ENCODE measurements around the gene ADCY2.

ADCY2 gene

DNA sequence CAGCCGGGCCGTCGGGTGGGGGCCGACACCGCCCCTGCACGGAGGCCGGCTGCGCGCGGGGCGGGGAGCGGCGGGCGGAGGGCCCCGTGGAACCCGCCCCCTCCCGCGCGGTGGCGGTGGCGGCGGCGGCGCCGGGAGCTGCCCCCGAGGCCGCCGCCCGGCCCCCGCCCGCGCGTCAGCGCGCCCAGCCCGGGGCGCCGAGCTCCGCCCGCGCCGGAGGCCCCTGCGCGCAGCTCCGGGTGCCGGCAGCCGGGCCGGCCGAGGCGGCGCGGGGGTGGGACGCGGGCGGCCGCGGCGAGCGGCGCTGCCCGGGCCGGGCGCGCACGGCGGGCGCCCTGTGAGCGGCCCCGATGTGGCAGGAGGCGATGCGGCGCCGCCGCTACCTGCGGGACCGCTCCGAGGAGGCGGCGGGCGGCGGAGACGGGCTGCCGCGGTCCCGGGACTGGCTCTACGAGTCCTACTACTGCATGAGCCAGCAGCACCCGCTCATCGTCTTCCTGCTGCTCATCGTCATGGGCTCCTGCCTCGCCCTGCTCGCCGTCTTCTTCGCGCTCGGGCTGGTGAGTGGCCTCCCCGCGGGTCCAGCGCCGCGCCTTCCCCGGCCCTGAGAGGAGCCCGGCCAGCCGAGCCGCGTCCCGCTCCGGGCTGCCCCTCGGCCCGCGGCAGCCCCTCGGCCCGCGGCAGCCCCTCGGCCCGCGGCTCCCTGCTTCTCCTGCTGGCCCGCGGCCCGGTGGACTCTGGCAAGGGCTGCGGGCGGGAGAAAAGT is at the start of gene ADCY2:
ADCY2 (plus strand) TSS at position 192 of the 766 bp plus-strand sequence; CDS start at position 351, 159 bp downstream.
- in situ Hi-C loops (cut with MboI; ENCODE audit: low sequenced_read_pairs), result no loop called here

GRCh38 chr5:7347377-7347776 is 48.6 kb upstream of the ADCY2 start:
- in situ Hi-C loops (cut with MboI; ENCODE audit: low sequenced_read_pairs), result no loop called here

GRCh38 chr5:7348168-7348854 is 47.6 kb upstream of the ADCY2 start:
- in situ Hi-C loops (cut with MboI; ENCODE audit: low sequenced_read_pairs), result no loop called here

DNA sequence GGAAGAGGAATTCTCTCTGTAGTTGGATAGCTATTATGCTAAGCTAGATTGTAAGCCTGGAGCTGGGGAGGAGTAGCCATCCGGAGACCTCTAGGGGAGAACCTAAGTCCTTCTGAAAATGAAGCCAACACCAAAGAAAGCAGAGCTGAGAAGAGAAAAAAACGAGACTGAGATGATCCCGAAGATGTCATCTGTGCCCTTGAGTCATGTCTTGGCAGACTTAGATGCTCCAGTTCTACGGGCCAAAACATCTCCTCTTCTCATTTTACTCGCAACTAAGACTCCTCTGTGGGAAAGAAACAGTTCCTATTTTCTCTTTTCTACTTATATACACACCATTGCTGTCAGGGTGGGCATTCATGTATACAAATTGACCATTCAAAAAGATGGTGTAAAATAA is 34.3 kb upstream of the ADCY2 start:
- in situ Hi-C loops (cut with MboI; ENCODE audit: low sequenced_read_pairs), result no loop called here

DNA sequence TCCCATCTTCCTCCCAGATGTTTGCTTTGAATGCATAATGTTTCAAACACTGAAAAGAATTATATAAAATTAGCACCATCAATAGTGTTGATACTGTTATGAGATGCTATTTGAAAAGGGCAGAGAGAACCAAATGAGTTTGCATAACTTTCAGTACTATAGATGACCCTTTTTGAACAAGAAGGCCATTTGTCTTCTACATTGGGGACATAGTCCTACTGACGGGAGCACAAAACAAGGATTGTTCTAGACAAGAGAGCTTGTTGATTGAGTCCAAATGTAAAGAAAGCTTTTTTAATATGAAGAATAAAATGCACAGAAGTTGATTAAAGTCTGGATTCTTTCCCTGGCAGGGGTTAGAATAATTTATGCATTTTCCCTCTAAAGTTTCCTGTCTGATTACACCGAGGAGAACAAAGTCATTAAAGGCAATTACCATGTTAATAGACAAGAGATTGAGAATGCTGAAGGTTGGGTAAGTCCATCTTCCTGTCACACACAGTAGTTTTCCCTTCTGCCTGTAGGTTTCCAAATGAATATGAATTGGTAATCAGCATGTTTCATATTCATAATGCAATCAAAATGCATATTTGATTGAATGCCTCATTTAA is 32.8 kb upstream of the ADCY2 start:
- in situ Hi-C loops (cut with MboI; ENCODE audit: low sequenced_read_pairs), result no loop called here

GRCh38 chr5:7364226-7364875 is 31.6 kb upstream of the ADCY2 start:
- in situ Hi-C loops (cut with MboI; ENCODE audit: low sequenced_read_pairs), result no loop called here

DNA sequence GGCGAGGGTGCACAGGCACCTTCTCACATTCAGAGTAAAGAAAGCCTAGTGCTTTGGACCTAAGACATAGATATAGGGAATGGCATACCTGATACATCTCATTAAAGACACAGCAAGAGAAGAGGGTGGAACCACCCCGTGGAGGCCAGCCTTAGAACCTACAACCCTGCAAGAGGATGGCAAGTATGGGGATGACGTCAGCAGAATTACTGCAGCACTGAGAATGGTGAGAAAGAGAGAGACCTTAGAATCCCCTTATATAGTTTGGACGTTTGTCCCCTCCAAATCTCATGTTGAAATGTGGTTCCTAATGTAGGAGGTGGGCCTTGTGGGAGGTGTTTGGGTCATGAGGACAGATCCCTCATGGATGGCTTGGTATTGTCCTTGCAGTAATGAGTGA is 28.2 kb upstream of the ADCY2 start:
- in situ Hi-C loops (cut with MboI; ENCODE audit: low sequenced_read_pairs), result no loop called here

DNA sequence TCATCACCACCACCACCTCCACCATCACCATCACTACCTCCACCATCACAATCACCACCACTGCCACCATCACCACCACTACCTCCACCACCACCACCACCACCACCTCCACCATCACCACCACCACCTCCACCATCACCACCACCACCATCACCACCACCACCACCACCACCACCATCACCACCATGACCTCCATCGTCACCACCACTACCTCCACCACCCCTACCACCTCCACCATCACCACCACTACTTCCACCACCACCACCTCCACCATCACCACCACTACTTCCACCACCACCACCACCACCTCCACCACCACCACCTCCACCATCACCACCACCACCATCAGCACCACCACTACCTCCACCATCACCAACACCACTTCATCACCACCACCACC is 23.5 kb upstream of the ADCY2 start:
- in situ Hi-C loops (cut with MboI; ENCODE audit: low sequenced_read_pairs), result no loop called here

DNA sequence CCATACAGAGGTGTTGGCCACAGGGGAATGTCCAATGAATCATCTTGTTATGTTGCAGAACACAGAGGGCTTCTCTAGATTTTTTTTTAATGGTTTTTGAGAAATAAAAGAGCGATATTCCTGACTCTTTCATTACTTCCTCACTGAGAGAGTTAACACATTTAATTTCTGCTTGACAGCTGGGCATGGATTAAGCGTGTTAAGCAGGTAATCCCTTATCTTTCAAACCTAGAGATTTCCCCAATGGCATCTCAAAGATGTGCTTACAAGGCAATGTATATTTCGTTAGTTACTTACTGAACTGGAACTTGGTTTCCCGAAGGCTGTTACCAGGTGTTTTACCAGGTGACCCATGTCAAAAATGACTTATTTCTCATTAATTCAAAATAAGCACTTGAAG is 21.8 kb upstream of the ADCY2 start:
- in situ Hi-C loops (cut with MboI; ENCODE audit: low sequenced_read_pairs), result no loop called here

- in situ Hi-C loops (cut with MboI; ENCODE audit: low sequenced_read_pairs), result no loop called here
These were observed 20.5 kb upstream of the ADCY2 start for GRCh38 chr5:7375457-7375856.

GRCh38 chr5:7376871-7377270 is 19.1 kb upstream of the ADCY2 start:
- in situ Hi-C loops (cut with MboI; ENCODE audit: low sequenced_read_pairs), result no loop called here

DNA sequence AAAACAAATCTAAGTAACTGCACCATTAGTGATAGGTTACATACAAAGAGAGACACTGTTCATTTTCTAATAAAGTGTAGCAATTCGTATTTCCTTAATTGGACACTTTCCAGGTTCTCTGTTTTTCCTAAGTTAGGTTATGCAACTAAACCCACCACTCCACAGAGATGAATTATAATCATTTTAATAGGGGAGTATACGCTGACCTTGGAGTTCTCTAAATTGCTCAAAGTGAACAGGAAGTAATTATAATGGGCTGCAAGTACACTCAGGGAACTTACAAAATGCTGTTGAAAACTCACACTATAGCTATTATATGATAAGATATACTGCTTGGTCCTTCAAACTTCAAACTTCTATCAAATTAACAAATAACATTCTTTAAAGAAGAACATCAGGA is 18.2 kb upstream of the ADCY2 start:
- in situ Hi-C loops (cut with MboI; ENCODE audit: low sequenced_read_pairs), result no loop called here

GRCh38 chr5:7382588-7382987 is 13.3 kb upstream of the ADCY2 start:
- in situ Hi-C loops (cut with MboI; ENCODE audit: low sequenced_read_pairs), result no loop called here

DNA sequence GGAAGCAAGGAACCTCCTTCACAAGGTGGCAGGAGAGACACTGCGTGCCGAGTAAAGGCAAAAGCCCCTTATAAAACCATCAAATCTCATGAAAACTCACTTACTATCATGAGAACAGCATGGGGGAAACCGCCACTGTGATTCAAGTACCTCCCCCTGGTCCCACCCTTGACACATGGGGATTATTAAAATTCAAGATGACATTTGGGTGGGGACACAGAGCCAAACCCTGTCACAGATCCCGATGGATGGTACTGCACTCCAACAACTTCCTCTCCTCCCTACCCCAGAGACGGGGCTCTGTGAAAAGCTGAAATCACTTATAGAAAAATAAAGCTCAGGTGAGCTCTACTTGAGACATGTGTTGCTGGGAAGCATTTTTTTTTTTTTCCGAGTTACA is 10.3 kb upstream of the ADCY2 start:
- in situ Hi-C loops (cut with MboI; ENCODE audit: low sequenced_read_pairs), result no loop called here

DNA sequence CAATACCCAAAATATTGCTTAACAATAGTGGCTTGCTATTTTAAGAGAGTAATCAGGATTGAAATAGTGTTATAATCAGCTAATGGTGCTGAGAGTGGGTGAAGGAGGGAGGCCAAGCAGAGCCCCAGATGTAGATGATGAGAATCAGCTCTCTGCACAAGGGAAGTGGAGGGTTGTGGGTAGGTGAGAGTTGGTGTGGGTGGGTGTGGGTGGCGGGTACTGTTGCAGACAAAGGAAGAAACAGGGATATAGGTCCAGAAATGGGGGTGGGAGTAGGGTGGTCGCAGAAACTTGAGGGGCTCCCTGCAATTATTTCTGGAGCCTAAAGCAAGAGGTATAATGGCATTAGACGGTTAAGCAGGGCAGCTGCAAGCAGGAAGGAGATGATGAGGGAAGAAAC is 7.4 kb upstream of the ADCY2 start:
- in situ Hi-C loops (cut with MboI; ENCODE audit: low sequenced_read_pairs), result no loop called here

GRCh38 chr5:7391215-7391614 is 4.7 kb upstream of the ADCY2 start:
- in situ Hi-C loops (cut with MboI; ENCODE audit: low sequenced_read_pairs), result no loop called here

DNA sequence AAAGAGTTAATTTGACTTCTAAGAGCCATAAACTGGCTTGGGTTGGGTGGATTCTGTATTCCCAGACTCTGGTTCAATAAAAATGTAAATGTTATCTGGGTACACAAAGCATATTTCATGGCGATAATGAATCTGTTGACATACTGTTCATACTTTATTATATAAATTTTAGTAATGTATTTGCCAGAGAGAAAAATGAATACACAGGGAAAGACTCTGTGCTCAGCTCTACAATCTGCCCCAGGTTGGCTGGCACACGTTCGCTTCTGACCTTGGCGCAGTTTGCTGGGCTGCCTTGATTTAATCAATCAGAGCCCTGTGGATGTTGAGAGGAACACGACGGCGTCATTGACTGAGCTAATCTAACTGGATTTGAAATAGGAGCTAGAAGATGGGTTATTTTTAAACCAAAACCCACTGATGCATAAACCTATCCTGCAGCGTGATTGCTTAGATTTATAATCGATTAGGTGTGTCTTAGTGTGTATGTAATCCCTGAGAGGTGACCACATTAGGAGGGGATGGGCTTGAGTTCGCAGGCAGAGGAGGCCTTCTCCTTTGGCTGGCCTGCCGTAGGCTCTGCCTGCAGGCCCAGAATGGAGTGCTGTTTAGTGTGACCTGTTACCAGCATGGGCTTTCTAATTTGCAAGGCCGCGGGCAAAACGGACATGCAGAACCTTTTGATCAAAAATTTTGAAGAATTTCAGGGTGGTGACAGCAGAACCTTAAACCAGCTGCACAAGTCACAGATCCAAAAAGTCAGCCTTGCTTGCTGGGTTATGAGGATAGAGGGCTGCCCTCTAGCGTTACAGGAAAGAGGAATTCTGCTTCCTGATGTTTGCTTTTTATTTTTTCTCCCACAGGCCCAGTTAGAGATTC is 3.9 kb upstream of the ADCY2 start:
- in situ Hi-C loops (cut with MboI; ENCODE audit: low sequenced_read_pairs), result no loop called here

DNA sequence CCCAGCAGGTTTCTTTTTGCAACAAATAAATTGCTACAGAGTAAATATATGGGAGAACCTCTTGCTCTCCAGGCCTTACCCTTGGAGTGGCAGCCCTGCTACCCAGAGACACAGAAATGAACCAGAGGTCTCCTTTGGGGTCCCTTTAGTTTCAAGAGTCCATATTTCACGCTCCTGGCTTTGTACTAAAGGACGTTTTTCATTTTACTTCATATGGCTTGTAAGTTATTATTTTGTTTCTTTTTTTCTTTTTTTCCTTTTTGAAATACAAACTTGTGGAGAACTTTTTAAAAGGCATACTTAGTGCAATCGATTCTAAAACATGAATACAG is 3.3 kb upstream of the ADCY2 start:
- in situ Hi-C loops (cut with MboI; ENCODE audit: low sequenced_read_pairs), result no loop called here

- in situ Hi-C loops (cut with MboI; ENCODE audit: low sequenced_read_pairs), result no loop called here
These were observed 1.8 kb upstream of the ADCY2 start for GRCh38 chr5:7393921-7394799.

DNA sequence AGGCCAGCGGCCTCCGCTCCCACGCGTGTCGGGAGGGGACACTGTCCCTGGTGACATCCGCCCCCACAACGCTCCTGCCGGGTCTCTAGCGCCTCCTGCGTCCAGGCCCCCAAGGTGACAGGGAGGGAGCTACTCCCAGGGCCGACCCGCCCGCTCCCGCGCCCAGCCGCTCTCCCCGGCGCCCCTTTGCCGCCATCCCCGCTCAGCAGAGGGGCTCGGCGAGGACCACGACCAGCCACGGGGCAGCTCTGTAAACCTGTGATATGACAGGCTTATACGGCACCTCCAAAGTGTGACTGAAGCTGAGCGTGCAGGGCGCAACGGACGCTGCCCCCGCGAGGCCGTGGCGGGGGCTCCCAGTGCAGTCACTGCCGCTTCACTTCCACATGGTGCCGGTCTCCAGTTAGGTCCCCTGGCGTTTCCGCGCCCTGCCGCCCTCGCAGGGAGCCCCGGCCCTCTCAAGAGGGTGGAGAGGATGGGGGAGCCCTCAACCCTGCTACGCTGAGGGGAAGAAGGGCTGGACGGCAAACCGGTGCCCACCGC is 978 bp upstream of the ADCY2 start:
- in situ Hi-C loops (cut with MboI; ENCODE audit: low sequenced_read_pairs), result no loop called here

Data from HL-60/S4 treated with retinoic acid at 250 ng/mL for 4 days and 3 days (cell line).